Smooth muscle cell (in vitro differentiated cells): ENCODE results near the gene MICALL2. TPM values are rescaled to one million over a fixed set of nuclear protein-coding genes. Genes with fewer than 3 reads are reported as not detected.

Experiments
- DNase-seq: peaks from one replicate; lab custom pipeline; 2025; ENCODE audit not compliant: unreplicated experiment; lab: John Stamatoyannopoulos, UW
- H2AFZ ChIP-seq: fragments of 200-600 bp; sonication (generic); 2 replicates; pipeline ENCODE4 v1.6.0; 2016; ENCODE audit warnings: antibody characterized with exemption, low read depth, mild to moderate bottlenecking
- H3F3A ChIP-seq: fragments of 200-600 bp; sonication (generic); 2 replicates; pipeline ENCODE4 v1.6.0; 2017; ENCODE audit warnings: antibody characterized with exemption, low read depth
- H3K27ac ChIP-seq: fragments of 200-600 bp; sonication (generic); 2 replicates; pipeline ENCODE4 v1.5.1; 2016; ENCODE audit warnings: low read depth, mild to moderate bottlenecking
- H3K27me3 ChIP-seq: fragments of 200-600 bp; sonication (generic); 2 replicates; pipeline ENCODE4 v1.6.1; 2016; ENCODE audit warnings: low read depth, mild to moderate bottlenecking
- H3K36me3 ChIP-seq: fragments of 200-600 bp; sonication (generic); 2 replicates; pipeline ENCODE4 v1.5.1; 2016; ENCODE audit warnings: low read depth
- H3K4me1 ChIP-seq: fragments of 200-600 bp; sonication (generic); 2 replicates; pipeline ENCODE4 v1.5.1; 2016; ENCODE audit warnings: low read depth
- H3K4me2 ChIP-seq: fragments of 200-600 bp; sonication (generic); 2 replicates; pipeline ENCODE4 v1.6.0; 2016; ENCODE audit warnings: mild to moderate bottlenecking
- H3K4me3 ChIP-seq: fragments of 200-600 bp; sonication (generic); 2 replicates; pipeline ENCODE4 v1.5.1; 2016; ENCODE audit warnings: mild to moderate bottlenecking
- H3K79me2 ChIP-seq: fragments of 200-600 bp; sonication (generic); 2 replicates; pipeline ENCODE4 v1.6.0; 2016; ENCODE audit warnings: low read depth, mild to moderate bottlenecking
- H3K9ac ChIP-seq: fragments of 200-600 bp; sonication (generic); 2 replicates; pipeline ENCODE4 v1.6.0; 2016; ENCODE audit warnings: low read depth
- H3K9me3 ChIP-seq: fragments of 200-600 bp; sonication (generic); replicated peaks from 2 replicates; pipeline ENCODE4 v1.5.1; 2016; ENCODE audit warnings: low read depth
- H4K20me1 ChIP-seq: fragments of 200-600 bp; sonication (generic); 2 replicates; pipeline ENCODE4 v1.6.0; 2016; ENCODE audit warnings: low read depth
- WGBS: methylation state at CpG from one replicate; pipeline ENCODE4 v1.1.7; 2016; ENCODE audit warnings: low lambda C conversion rate; 5-methylcytosine and 5-hydroxymethylcytosine counted together
- polyA plus RNA-seq: library from polyadenylated mRNA; unstranded; fragments of >200 nt; fragmentation: Nextera tagmentation; extraction: Ambion mirVana; gene quantifications from 2 replicates; pipeline ENCODE4 v1.2.1, GENCODE V29; 2016
- total RNA-seq: library from RNA; depleted of rRNA; stranded (reverse); fragments of >200 nt; gene quantifications from 2 replicates; pipeline ENCODE4 v1.2.3, GENCODE V29; 2014
- TF ChIP-seq, protein P1 (sequence below): fragments of 200-600 bp; sonication (generic); IDR thresholded peaks from 2 replicates; pipeline ENCODE4 v1.5.1; 2017; ENCODE audit warnings: borderline replicate concordance, mild to moderate bottlenecking, antibody characterized with exemption; ENCODE audit not compliant: insufficient read depth, poor library complexity, severe bottlenecking

The MICALL2 gene
- total and polyA plus RNA-seq, 2 experiments from 2014 or later, result 4.2 to 18.9 TPM

DNA sequence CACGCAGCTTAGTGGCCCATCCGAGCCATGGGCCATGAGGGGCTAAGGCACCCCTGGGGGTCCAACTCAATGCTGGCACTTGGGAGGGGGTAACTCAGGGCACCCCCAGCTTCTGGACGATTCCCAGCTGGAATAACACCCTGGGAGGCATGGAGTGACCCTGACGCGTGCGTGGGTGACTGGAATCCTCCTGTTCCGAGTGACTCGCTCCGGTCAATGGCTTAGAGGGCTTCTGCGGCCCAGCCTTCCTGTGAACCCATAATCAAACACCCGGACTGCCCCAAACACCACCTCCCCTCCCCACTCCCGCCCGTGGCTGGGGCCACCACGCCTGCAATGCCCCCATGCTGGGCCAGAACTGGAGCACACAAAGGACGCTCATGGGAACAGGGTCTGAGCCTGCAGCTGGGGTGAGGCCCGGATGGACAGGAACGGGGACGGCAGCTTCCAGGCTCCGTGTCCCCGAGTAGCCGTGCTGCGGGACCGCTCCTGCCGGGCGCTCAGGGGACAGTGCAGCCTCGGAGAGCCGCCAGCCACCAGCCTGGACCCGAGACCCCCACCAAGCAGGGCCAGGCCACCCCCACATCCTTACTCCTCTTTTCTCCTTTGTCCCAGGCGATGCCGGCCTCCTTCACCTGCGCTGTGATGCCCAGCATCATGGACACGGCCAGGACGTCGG is 36.4 kb upstream of the MICALL2 start:
- DNase-seq, result no peak
- Histone ChIP-seq H3K27ac (no peak overlapping the region), H3K79me2 (no peaks in the 10 kb centered on the region), H3K4me3 (no peak overlapping the region), H3K9ac (no peak overlapping the region), H3K36me3 (no peaks in the 10 kb centered on the region), H3K9me3 (no peaks in the 10 kb centered on the region), H3K27me3 (no peaks in the 10 kb centered on the region), H3F3A (no peaks in the 10 kb centered on the region), H3K4me1 (no peaks in the 10 kb centered on the region), H4K20me1 (peaks cover 5% of the 10 kb centered on the region), H3K4me2 (no peak overlapping the region), H2AFZ (no peak overlapping the region)
- WGBS, result 93% methylated on average over 29 of the region's 34 CpGs
- TF ChIP-seq, protein P1, sequence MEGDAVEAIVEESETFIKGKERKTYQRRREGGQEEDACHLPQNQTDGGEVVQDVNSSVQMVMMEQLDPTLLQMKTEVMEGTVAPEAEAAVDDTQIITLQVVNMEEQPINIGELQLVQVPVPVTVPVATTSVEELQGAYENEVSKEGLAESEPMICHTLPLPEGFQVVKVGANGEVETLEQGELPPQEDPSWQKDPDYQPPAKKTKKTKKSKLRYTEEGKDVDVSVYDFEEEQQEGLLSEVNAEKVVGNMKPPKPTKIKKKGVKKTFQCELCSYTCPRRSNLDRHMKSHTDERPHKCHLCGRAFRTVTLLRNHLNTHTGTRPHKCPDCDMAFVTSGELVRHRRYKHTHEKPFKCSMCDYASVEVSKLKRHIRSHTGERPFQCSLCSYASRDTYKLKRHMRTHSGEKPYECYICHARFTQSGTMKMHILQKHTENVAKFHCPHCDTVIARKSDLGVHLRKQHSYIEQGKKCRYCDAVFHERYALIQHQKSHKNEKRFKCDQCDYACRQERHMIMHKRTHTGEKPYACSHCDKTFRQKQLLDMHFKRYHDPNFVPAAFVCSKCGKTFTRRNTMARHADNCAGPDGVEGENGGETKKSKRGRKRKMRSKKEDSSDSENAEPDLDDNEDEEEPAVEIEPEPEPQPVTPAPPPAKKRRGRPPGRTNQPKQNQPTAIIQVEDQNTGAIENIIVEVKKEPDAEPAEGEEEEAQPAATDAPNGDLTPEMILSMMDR, result no peak

GRCh38 chr7:1494866-1495563 is 35.7 kb upstream of the MICALL2 start:
- Histone ChIP-seq H3K4me1 (no peaks in the 10 kb centered on the region), H3K36me3 (no peaks in the 10 kb centered on the region), H3K9me3 (no peaks in the 10 kb centered on the region), H3K27me3 (no peaks in the 10 kb centered on the region), H4K20me1 (peaks cover 9% of the 10 kb centered on the region), H3K4me3 (no peak overlapping the region), H2AFZ (no peak overlapping the region), H3K4me2 (no peak overlapping the region), H3K9ac (no peak overlapping the region), H3F3A (no peaks in the 10 kb centered on the region), H3K79me2 (no peaks in the 10 kb centered on the region), H3K27ac (no peak overlapping the region)
- TF ChIP-seq, protein P1, result no peak
- no peak for DNase-seq
- WGBS, result 99% methylated on average over 23 of the region's 27 CpGs

GRCh38 chr7:1494447-1494846 is 35.2 kb upstream of the MICALL2 start:
- no peaks in the 10 kb centered on the region for H3F3A ChIP-seq
- TF ChIP-seq, protein P1, result no peak
- H3K27me3 ChIP-seq, result no peaks in the 10 kb centered on the region
- H3K27ac ChIP-seq, result no peak overlapping the region
- H3K9ac ChIP-seq, result no peak overlapping the region
- H4K20me1 ChIP-seq, result peaks cover 9% of the 10 kb centered on the region
- no peak overlapping the region for H3K4me2 ChIP-seq
- no peaks in the 10 kb centered on the region for H3K4me1 ChIP-seq
- H3K9me3 ChIP-seq, result no peaks in the 10 kb centered on the region
- H3K4me3 ChIP-seq, result no peak overlapping the region
- H3K79me2 ChIP-seq, result no peaks in the 10 kb centered on the region
- H2AFZ ChIP-seq, result no peak overlapping the region
- 98% methylated on average over 20 of the region's 25 CpGs for WGBS
- no peak for DNase-seq
- H3K36me3 ChIP-seq, result no peaks in the 10 kb centered on the region
